Measurements from ENCODE around the gene PDXDC1. TPM values are rescaled to one million over a fixed set of nuclear protein-coding genes. Genes with fewer than 3 reads are reported as not detected.

The PDXDC1 gene
- 50.5 and 100 TPM in 2 replicates for total RNA-seq

GRCh38 chr16:14974656-14975417, at the start of gene PDXDC1:
Gene PDXDC1 (plus strand): TSS chr16:14975026. CDS start chr16:14975200, 174 bp downstream.

GRCh38 chr16:14937143-14937542, 37.7 kb upstream of the PDXDC1 start, which contains the start of gene NPIPA1:
Gene NPIPA1 (plus strand): TSS chr16:14937443. CDS start chr16:14937443, 0 bp downstream.

GRCh38 chr16:15093955-15094827, 119.4 kb downstream of the PDXDC1 start, which contains the start of gene RRN3:
Gene RRN3 (minus strand): TSS chr16:15094272. CDS start chr16:15094233, 39 bp downstream.

Other genes starting within 250 kb of the PDXDC1 start
- gene NPIPA2, start 232.5 kb upstream of the PDXDC1 start, total RNA-seq: 0.16 and 1.3 TPM in 2 replicates
- 88.9 and 185 TPM in 2 replicates for gene NOMO1, start 141.3 kb upstream of the PDXDC1 start, total RNA-seq
- gene NPIPA1, start 37.6 kb upstream of the PDXDC1 start, total RNA-seq: 21.5 and 64.7 TPM in 2 replicates
- gene NTAN1, start 81.0 kb downstream of the PDXDC1 start, total RNA-seq: 103 and 149 TPM in 2 replicates
- 22.8 and 50.9 TPM in 2 replicates for gene RRN3, start 119.2 kb downstream of the PDXDC1 start, total RNA-seq

Measured in bladder microvascular endothelial cell (primary cell).